HG02588 (cell line): ENCODE data around the gene WASL.
"Not testable (repeated sequence)": the region's sequence is repeated elsewhere in the genome, so short reads cannot be mapped to it uniquely, and the experiment has no call there.

Source experiments
- ATAC-seq: cut with Tn5 transposase; IDR thresholded peaks from one replicate; pipeline ENCODE4 v1.9.1; 2021; ENCODE audit warnings: mild to moderate bottlenecking, moderate library complexity; ENCODE audit not compliant: unreplicated experiment

Gene WASL

GRCh38 chr7:123635551-123636359 is 113.0 kb downstream of the WASL start:
- ATAC-seq: no peak

- not testable (repeated sequence) for ATAC-seq
Observed at GRCh38 chr7:123634011-123634573, 114.7 kb downstream of the WASL start.

DNA sequence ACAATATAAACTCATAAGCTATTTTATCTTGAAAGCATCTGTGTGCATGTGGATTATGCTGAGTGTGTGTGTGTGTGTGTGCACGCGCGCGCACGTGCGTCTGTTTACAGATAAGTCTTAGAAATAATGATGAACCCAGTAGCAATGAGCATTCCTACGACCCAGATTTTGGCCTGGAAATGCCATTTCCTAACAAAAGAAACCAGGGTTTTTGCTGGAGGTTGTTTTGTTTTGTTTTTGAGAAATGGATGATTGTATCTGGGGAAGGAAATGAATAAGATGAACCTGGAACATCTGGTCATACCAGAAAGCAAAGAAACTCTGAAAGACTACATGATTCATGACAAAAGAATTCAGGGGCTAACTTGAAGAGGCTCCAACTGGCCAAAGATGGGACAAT is 115.2 kb downstream of the WASL start:
- ATAC-seq: no peak

DNA sequence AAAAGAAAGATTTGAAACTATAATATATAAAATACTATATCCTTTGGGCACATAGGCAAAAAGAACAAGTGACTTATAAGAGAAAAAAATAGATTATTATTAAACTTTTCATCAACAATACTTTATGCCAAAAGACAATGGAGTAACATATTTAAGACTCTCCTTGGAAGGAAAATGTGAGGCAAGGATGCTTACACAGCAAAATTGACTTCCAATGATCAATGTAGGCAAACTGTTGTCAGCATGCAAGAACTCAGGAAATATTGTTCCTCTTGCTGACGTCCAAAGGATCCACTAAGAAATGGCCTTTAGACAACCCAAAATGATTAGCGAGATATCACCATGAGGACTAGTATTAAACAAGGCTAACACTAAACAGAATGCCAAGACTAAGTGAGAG is 116.0 kb downstream of the WASL start:
- no peak for ATAC-seq
